H7 (cell line): ENCODE results near the gene USP17L30. TPM values are rescaled to one million over a fixed set of nuclear protein-coding genes. Genes with fewer than 3 reads are reported as not detected.
"Not testable (repeated sequence)": the region's sequence is repeated elsewhere in the genome, so short reads cannot be mapped to it uniquely, and the experiment has no call there.

Source experiments
- DNase-seq: peaks from one replicate; pipeline ENCODE4 v3.0.0; 2012
- H3K27me3 ChIP-seq: 2 replicates; pipeline ENCODE4 v1.6.0; 2011; ENCODE audit warnings: mild to moderate bottlenecking, low read length; ENCODE audit not compliant: control insufficient read depth, insufficient read depth
- H3K36me3 ChIP-seq: replicated peaks from 2 replicates; pipeline ENCODE4 v1.5.1; 2011; ENCODE audit warnings: low read length; ENCODE audit not compliant: control insufficient read depth, insufficient read depth
- H3K4me3 ChIP-seq: 2 replicates; pipeline ENCODE4 v1.5.1; 2011; ENCODE audit warnings: low read depth, mild to moderate bottlenecking, control low read depth, low read length, moderate library complexity; ENCODE audit not compliant: insufficient read depth
- total RNA-seq: library from RNA; depleted of rRNA; stranded (reverse); fragments of >200 nt; shearing (Covaris generic); gene quantifications from 2 replicates; pipeline ENCODE4 v1.2.3, GENCODE V29; 2014; rRNA removed

Gene USP17L30
- total RNA-seq: not detected in 2 replicates

GRCh38 chr4:9362829-9363228, at the start of gene USP17L30:
TSS of gene USP17L30 (plus strand) at chr4:9363129. CDS start at chr4:9363129, 0 bp downstream.
- DNase-seq, H3K36me3 ChIP-seq, H3K4me3 ChIP-seq, H3K27me3 ChIP-seq: not testable (repeated sequence)

- H3K27me3 ChIP-seq, H3K4me3 ChIP-seq, H3K36me3 ChIP-seq, DNase-seq: not testable (repeated sequence)
These were observed 38.7 kb upstream of the USP17L30 start for GRCh38 chr4:9324191-9324590.

GRCh38 chr4:9324865-9325264, 38.1 kb upstream of the USP17L30 start, which contains the start of gene USP17L24:
TSS of gene USP17L24 (plus strand) at chr4:9325165. CDS start at chr4:9325165, 0 bp downstream.
- not testable (repeated sequence) for H3K36me3 ChIP-seq, DNase-seq, H3K4me3 ChIP-seq, H3K27me3 ChIP-seq

- H3K4me3 ChIP-seq, H3K36me3 ChIP-seq, DNase-seq, H3K27me3 ChIP-seq: not testable (repeated sequence)
These were observed 33.3 kb upstream of the USP17L30 start, which contains the start of gene USP17L25 for GRCh38 chr4:9329611-9330010. TSS of gene USP17L25 (plus strand) at chr4:9329911. CDS start at chr4:9329911, 0 bp downstream.

GRCh38 chr4:9334358-9334757, 28.6 kb upstream of the USP17L30 start, which contains the start of gene USP17L26:
TSS of gene USP17L26 (plus strand) at chr4:9334658. CDS start at chr4:9334658, 0 bp downstream.
- DNase-seq, H3K36me3 ChIP-seq, H3K4me3 ChIP-seq, H3K27me3 ChIP-seq: not testable (repeated sequence)

- not testable (repeated sequence) for H3K36me3 ChIP-seq, H3K4me3 ChIP-seq, H3K27me3 ChIP-seq, DNase-seq
These were observed 23.8 kb upstream of the USP17L30 start, which contains the start of gene USP17L5 for GRCh38 chr4:9339103-9339502. TSS of gene USP17L5 (plus strand) at chr4:9339403. CDS start at chr4:9339403, 0 bp downstream.

GRCh38 chr4:9343848-9344247, 19.1 kb upstream of the USP17L30 start, which contains the start of gene USP17L27:
TSS of gene USP17L27 (plus strand) at chr4:9344148. CDS start at chr4:9344148, 0 bp downstream.
- not testable (repeated sequence) for H3K4me3 ChIP-seq, H3K27me3 ChIP-seq

GRCh38 chr4:9348593-9348992, 14.3 kb upstream of the USP17L30 start, which contains the start of gene USP17L28:
TSS of gene USP17L28 (plus strand) at chr4:9348893. CDS start at chr4:9348893, 0 bp downstream.
- H3K36me3 ChIP-seq, DNase-seq, H3K27me3 ChIP-seq, H3K4me3 ChIP-seq: not testable (repeated sequence)

More at GRCh38 chr4:9343848-9344247, 19.1 kb upstream of the USP17L30 start, which contains the start of gene USP17L27:
- not testable (repeated sequence) for DNase-seq, H3K36me3 ChIP-seq

- not testable (repeated sequence) for H3K36me3 ChIP-seq, H3K4me3 ChIP-seq, H3K27me3 ChIP-seq, DNase-seq
These were observed 12.1 kb upstream of the USP17L30 start for GRCh38 chr4:9350866-9351265.

- DNase-seq, H3K27me3 ChIP-seq, H3K4me3 ChIP-seq, H3K36me3 ChIP-seq: not testable (repeated sequence)
These were observed 9.6 kb upstream of the USP17L30 start, which contains the start of gene USP17L29 for GRCh38 chr4:9353338-9353737. TSS of gene USP17L29 (plus strand) at chr4:9353638. CDS start at chr4:9353638, 0 bp downstream.

GRCh38 chr4:9379881-9380280, 17.0 kb downstream of the USP17L30 start:
- not testable (repeated sequence) for H3K36me3 ChIP-seq, H3K4me3 ChIP-seq, DNase-seq, H3K27me3 ChIP-seq

GRCh38 chr4:9381012-9381534, 18.1 kb downstream of the USP17L30 start:
- peak; percentile 61 for DNase-seq
- H3K27me3 ChIP-seq, H3K36me3 ChIP-seq: not testable (repeated sequence)
- H3K4me3 ChIP-seq: peak overlapping the region; percentile 24

- Histone ChIP-seq H3K36me3 (no peaks in the 10 kb centered on the region), H3K27me3 (no peaks in the 10 kb centered on the region), H3K4me3 (no peak overlapping the region)
- DNase-seq: no peak
These were observed 21.2 kb downstream of the USP17L30 start for GRCh38 chr4:9384126-9384525.

GRCh38 chr4:9389001-9389400, 26.1 kb downstream of the USP17L30 start:
- not testable (repeated sequence) for H3K27me3 ChIP-seq, H3K4me3 ChIP-seq, H3K36me3 ChIP-seq, DNase-seq

- H3K27me3 ChIP-seq, H3K4me3 ChIP-seq, DNase-seq, H3K36me3 ChIP-seq: not testable (repeated sequence)
These were observed 42.8 kb downstream of the USP17L30 start for GRCh38 chr4:9405774-9406173.
